Left lobe of liver (tissue), 2 donors: ENCODE data around the gene RHOU. TPM values are rescaled to one million over a fixed set of nuclear protein-coding genes. Genes with fewer than 3 reads are reported as not detected.
A peak's percentile ranks its signal among the peaks of the same experiment; 100 is the strongest.
"Not testable (repeated sequence)": the region's sequence is repeated elsewhere in the genome, so short reads cannot be mapped to it uniquely, and the experiment has no call there.

ENCODE experiments used
- ATAC-seq: fragments of 200-7000 bp; cut with Tn5 transposase; one replicate; pipeline ENCODE4 v1.9.1; 2020; ENCODE audit warnings: mild to moderate bottlenecking, moderate library complexity
- DNase-seq: peaks from one replicate; pipeline ENCODE4 v3.0.0-alpha.2; 2020; ENCODE audit warnings: low spot score
- total RNA-seq: library from RNA; stranded (reverse); gene quantifications from one replicate; pipeline ENCODE4 v1.2.1, GENCODE V29; 2021
- donor health status: DM: no; HTN: no; CAD: no; lungs with moderate emphysema.
- donor health status: DM: no; HTN: yes; CAD: no.

The RHOU gene
- total RNA-seq, 1 donor from 2014 or later = 19.7 TPM

- DNase-seq (no peak), ATAC-seq (no peak)
Measured at GRCh38 chr1:228755800-228756199, 20.5 kb downstream of the RHOU start.

- no peak for DNase-seq
- ATAC-seq = no peak
Measured at GRCh38 chr1:228756457-228756856, 21.2 kb downstream of the RHOU start.

- ATAC-seq = peak; percentile 93
- DNase-seq = peak; percentile 67
Measured at GRCh38 chr1:228758447-228758846, 23.2 kb downstream of the RHOU start.

- DNase-seq (no peak), ATAC-seq (no peak)
Measured at GRCh38 chr1:228760979-228761378, 25.7 kb downstream of the RHOU start.

GRCh38 chr1:228763561-228763960 is 28.3 kb downstream of the RHOU start:
- DNase-seq = no peak
- no peak for ATAC-seq

GRCh38 chr1:228765168-228765946 is 30.1 kb downstream of the RHOU start:
- DNase-seq = no peak
- no peak for ATAC-seq

GRCh38 chr1:228766788-228767187 is 31.5 kb downstream of the RHOU start:
- ATAC-seq (no peak), DNase-seq (no peak)

- no peak for DNase-seq
- ATAC-seq = no peak
Measured at GRCh38 chr1:228767636-228768354, 32.5 kb downstream of the RHOU start.

GRCh38 chr1:228768355-228769000 is 33.2 kb downstream of the RHOU start:
- ATAC-seq = no peak
- no peak for DNase-seq

- ATAC-seq = peak; percentile 74
Measured at GRCh38 chr1:228770779-228771223, 35.5 kb downstream of the RHOU start.

GRCh38 chr1:228772516-228773212 is 37.4 kb downstream of the RHOU start:
- ATAC-seq = no peak

More at GRCh38 chr1:228770779-228771223, 35.5 kb downstream of the RHOU start:
- DNase-seq = peak; percentile 57

GRCh38 chr1:228775946-228776345 is 40.7 kb downstream of the RHOU start:
- not testable (repeated sequence) for ATAC-seq, DNase-seq

More at GRCh38 chr1:228772516-228773212, 37.4 kb downstream of the RHOU start:
- DNase-seq = no peak

- no peak for ATAC-seq
- no peak for DNase-seq
Measured at GRCh38 chr1:228776449-228776848, 41.2 kb downstream of the RHOU start.

- DNase-seq = no peak
- no peak for ATAC-seq
Measured at GRCh38 chr1:228777236-228777635, 42.0 kb downstream of the RHOU start.

GRCh38 chr1:228778026-228778425 is 42.7 kb downstream of the RHOU start:
- ATAC-seq (no peak), DNase-seq (no peak)

GRCh38 chr1:228778466-228778865 is 43.2 kb downstream of the RHOU start:
- no peak for DNase-seq
- ATAC-seq = no peak

GRCh38 chr1:228778961-228779360 is 43.7 kb downstream of the RHOU start:
- DNase-seq (no peak), ATAC-seq (no peak)

GRCh38 chr1:228781161-228781808 is 46.0 kb downstream of the RHOU start:
- no peak for DNase-seq
- no peak for ATAC-seq

GRCh38 chr1:228781809-228782661 is 46.8 kb downstream of the RHOU start:
- ATAC-seq = no peak
- DNase-seq = no peak
